H1 (cell line): ENCODE results near the gene TNS3. TPM values are rescaled to one million over a fixed set of nuclear protein-coding genes. Genes with fewer than 3 reads are reported as not detected.

Experiments
- CTCF ChIA-PET: fragments of 300-600 bp; sonication (Branson Sonifier 250); formaldehyde crosslinking; loops from one replicate; lab custom pipeline; 2021; ENCODE audit not compliant: partially characterized antibody; lab: Charles Lee
- POLR2A ChIA-PET: fragments of 300-600 bp; sonication (Branson Sonifier 250); formaldehyde crosslinking; loops from one replicate; lab custom pipeline; 2021; ENCODE audit warnings: inconsistent platforms; ENCODE audit not compliant: partially characterized antibody; lab: Charles Lee
- DNase-seq, 2 experiments: peaks; one replicate each; pipeline versions ENCODE4 v3.0.0 to v3.0.0-alpha.2; 2010 to 2022; ENCODE audit warnings: low spot score in 2 of 2, low read depth in 1 of 2, mixed read lengths in 1 of 2
- FAIRE-seq: peaks from 2 replicates; lab custom pipeline; 2011; peaks lifted over from hg19 to GRCh38; lab: Jason Lieb, UNC
- H2AFZ ChIP-seq: 2 replicates; pipeline ENCODE4 v1.8.1; 2012; ENCODE audit warnings: low read length, inconsistent platforms
- H2AK5ac ChIP-seq: 2 replicates; pipeline ENCODE4 v1.6.1; 2013; ENCODE audit warnings: low read depth, low read length
- H2BK120ac ChIP-seq: replicated peaks from 2 replicates; pipeline ENCODE3; 2013; ENCODE audit warnings: low read depth, low read length, inconsistent platforms
- H2BK12ac ChIP-seq: 2 replicates; pipeline ENCODE4 v1.6.1; 2013; ENCODE audit warnings: low read depth, low read length
- H2BK15ac ChIP-seq: 2 replicates; pipeline ENCODE4 v1.6.1; 2013; ENCODE audit warnings: low read length
- H2BK20ac ChIP-seq: 2 replicates; pipeline ENCODE4 v1.6.1; 2013; ENCODE audit warnings: low read length
- H2BK5ac ChIP-seq: 2 replicates; pipeline ENCODE4 v1.6.1; 2013; ENCODE audit warnings: low read depth, low read length
- H3K14ac ChIP-seq: 2 replicates; pipeline ENCODE4 v1.6.1; 2013; ENCODE audit warnings: inconsistent platforms; ENCODE audit not compliant: insufficient read length
- H3K18ac ChIP-seq: 2 replicates; pipeline ENCODE4 v1.6.1; 2013; ENCODE audit warnings: low read length; ENCODE audit errors: extremely low read depth
- H3K23ac ChIP-seq: 2 replicates; pipeline ENCODE4 v1.6.1; 2013; ENCODE audit warnings: inconsistent platforms; ENCODE audit not compliant: insufficient read length
- H3K23me2 ChIP-seq: 2 replicates; pipeline ENCODE4 v1.6.1; 2013; ENCODE audit warnings: low read depth, low read length
- H3K27ac ChIP-seq: 2 replicates; pipeline ENCODE4 v1.6.1; 2011; ENCODE audit warnings: low read depth, low read length, inconsistent platforms
- H3K27me3 ChIP-seq, 4 experiments: replicated peaks in 1 of 4; 1 replicate in 1 of 4; 2 replicates in 3 of 4; pipeline versions ENCODE4 v1.6.1 to v1.8.1; 2011 to 2013; ENCODE audit warnings: low read length in 3 of 4, mild to moderate bottlenecking in 3 of 4, inconsistent platforms in 2 of 4, mixed read lengths in 2 of 4, moderate library complexity in 1 of 4; ENCODE audit not compliant: control insufficient read depth in 3 of 4, insufficient read depth in 3 of 4; ENCODE audit errors: extremely low read depth in 1 of 4
- H3K36me3 ChIP-seq, 4 experiments: 2 replicates each; pipeline versions ENCODE4 v1.6.1 to v1.8.1; 2011 to 2013; ENCODE audit warnings: mild to moderate bottlenecking in 4 of 4, low read length in 3 of 4, moderate library complexity in 2 of 4, control low read depth in 1 of 4, inconsistent platforms in 1 of 4; ENCODE audit not compliant: insufficient read depth in 4 of 4, control insufficient read depth in 2 of 4
- H3K4ac ChIP-seq: replicated peaks from 2 replicates; pipeline ENCODE3; 2013; ENCODE audit warnings: low read length, low read depth, mixed read lengths, inconsistent platforms; ENCODE audit not compliant: insufficient read length
- H3K4me1 ChIP-seq, 4 experiments: replicated peaks in 1 of 4; 1 replicate in 1 of 4; 2 replicates in 3 of 4; pipeline versions ENCODE4 v1.6.1 to v1.8.1; 2011 to 2013; ENCODE audit warnings: low read length in 3 of 4, inconsistent platforms in 2 of 4, mixed read lengths in 1 of 4; ENCODE audit not compliant: insufficient read depth in 4 of 4, control insufficient read depth in 3 of 4
- H3K4me2 ChIP-seq, 2 experiments: 2 replicates each; pipeline versions ENCODE4 v1.6.1 to v1.8.1; 2011 to 2013; ENCODE audit warnings: low read depth in 2 of 2, low read length in 2 of 2, control low read depth in 1 of 2, inconsistent platforms in 1 of 2, mild to moderate bottlenecking in 1 of 2; ENCODE audit not compliant: insufficient read depth in 1 of 2
- H3K4me3 ChIP-seq, 4 experiments: fragments of 200-600, 300-600 bp in 1 of 4; sonication (generic), shearing (Covaris generic), sonication (Bioruptor Twin) in 1 of 4; 2 replicates each; pipeline versions ENCODE4 v1.5.1 to v1.8.1; 2011 to 2016; ENCODE audit warnings: low read length in 4 of 4, low read depth in 3 of 4, control low read depth in 2 of 4, inconsistent platforms in 2 of 4, mild to moderate bottlenecking in 2 of 4, mixed read lengths in 1 of 4, moderate library complexity in 1 of 4; ENCODE audit not compliant: insufficient read depth in 2 of 4; ENCODE audit errors: extremely low read depth in 1 of 4
- H3K56ac ChIP-seq: replicated peaks from 2 replicates; pipeline ENCODE3; 2013; ENCODE audit warnings: low read depth, mild to moderate bottlenecking, mixed read lengths, low read length, inconsistent platforms; ENCODE audit not compliant: insufficient read length
- H3K79me1 ChIP-seq: 2 replicates; pipeline ENCODE4 v1.6.1; 2013; ENCODE audit warnings: low read depth, low read length, control low read depth
- H3K79me2 ChIP-seq, 2 experiments: 2 replicates each; pipeline versions ENCODE4 v1.6.1 to v1.8.1; 2012 to 2013; ENCODE audit warnings: low read length in 2 of 2, mild to moderate bottlenecking in 2 of 2, inconsistent platforms in 1 of 2; ENCODE audit not compliant: insufficient read depth in 2 of 2, control insufficient read depth in 1 of 2
- H3K9ac ChIP-seq, 4 experiments: replicated peaks in 1 of 4; 1 replicate in 1 of 4; 2 replicates in 3 of 4; pipeline versions ENCODE4 v1.6.1 to v1.8.1; 2011 to 2013; ENCODE audit warnings: low read depth in 3 of 4, low read length in 3 of 4, control low read depth in 2 of 4, mild to moderate bottlenecking in 2 of 4, moderate library complexity in 2 of 4, inconsistent platforms in 1 of 4; ENCODE audit errors: extremely low read depth in 1 of 4
- H3K9me3 ChIP-seq, 2 experiments: 2 replicates each; pipeline versions ENCODE4 v1.6.1 to v1.8.1; 2012 to 2013; ENCODE audit warnings: mild to moderate bottlenecking in 2 of 2, moderate library complexity in 2 of 2, control low read depth in 1 of 2, inconsistent platforms in 1 of 2, low read depth in 1 of 2, low read length in 1 of 2, mixed read lengths in 1 of 2; ENCODE audit not compliant: insufficient read depth in 2 of 2
- H4K20me1 ChIP-seq, 2 experiments: replicated peaks in 1 of 2; 2 replicates each; pipeline versions ENCODE3 to v1.8.1; 2011 to 2013; ENCODE audit warnings: inconsistent platforms in 2 of 2, low read length in 2 of 2, mild to moderate bottlenecking in 1 of 2; ENCODE audit not compliant: insufficient read depth in 2 of 2, control insufficient read depth in 1 of 2
- H4K5ac ChIP-seq: 2 replicates; pipeline ENCODE4 v1.6.1; 2013; ENCODE audit warnings: low read length, low read depth, mixed read lengths, inconsistent platforms; ENCODE audit not compliant: insufficient read length
- H4K8ac ChIP-seq: 2 replicates; pipeline ENCODE4 v1.8.0; 2013; ENCODE audit warnings: mild to moderate bottlenecking, moderate library complexity, low read length, inconsistent platforms; ENCODE audit not compliant: insufficient read depth; ENCODE audit errors: extremely low read depth
- H4K91ac ChIP-seq: replicated peaks from 2 replicates; pipeline ENCODE3; 2013; ENCODE audit warnings: low read length, mixed read lengths, inconsistent platforms; ENCODE audit not compliant: insufficient read length
- CEBPB ChIP-seq: IDR thresholded peaks from 2 replicates; pipeline ENCODE4 v1.6.1; 2012; ENCODE audit warnings: low read depth, low read length
- EP300 ChIP-seq, 2 experiments: IDR thresholded peaks; 1 replicate in 1 of 2; 2 replicates in 1 of 2; pipeline ENCODE4 v1.6.1; 2011 to 2012; ENCODE audit warnings: low read depth in 2 of 2, low read length in 2 of 2, mild to moderate bottlenecking in 2 of 2, borderline replicate concordance in 1 of 2, inconsistent platforms in 1 of 2, moderate library complexity in 1 of 2
- GTF2F1 ChIP-seq: IDR thresholded peaks from 2 replicates; pipeline ENCODE4 v1.6.1; 2012; ENCODE audit warnings: low read depth, low read length, improper control_type of control experiment, borderline replicate concordance
- HDAC2 ChIP-seq, 2 experiments: fragments of 300-600 bp in 1 of 2; sonication (generic) in 1 of 2; IDR thresholded peaks; 2 replicates each; pipeline ENCODE4 v1.6.1; 2011 to 2012; ENCODE audit warnings: low read depth in 2 of 2, low read length in 2 of 2, mild to moderate bottlenecking in 2 of 2, moderate library complexity in 2 of 2, borderline replicate concordance in 1 of 2, inconsistent platforms in 1 of 2
- JUN ChIP-seq: IDR thresholded peaks from 2 replicates; pipeline ENCODE4 v1.6.1; 2011; ENCODE audit warnings: low read depth, mild to moderate bottlenecking, improper control_type of control experiment, low read length
- KDM1A ChIP-seq: fragments of 200-600, 300-600 bp; sonication (generic); IDR thresholded peaks from 2 replicates; pipeline ENCODE4 v1.7.1; 2016; ENCODE audit warnings: mild to moderate bottlenecking, low read length, borderline replicate concordance
- KDM4A ChIP-seq: IDR thresholded peaks from one replicate; pipeline ENCODE4 v1.7.1; 2012; ENCODE audit warnings: low read depth, mild to moderate bottlenecking, moderate library complexity, low read length, inconsistent platforms; ENCODE audit not compliant: severe bottlenecking
- NRF1 ChIP-seq: IDR thresholded peaks from 2 replicates; pipeline ENCODE4 v1.6.1; 2011; ENCODE audit warnings: mild to moderate bottlenecking, low read depth, low read length, improper control_type of control experiment
- POLR2A ChIP-seq, 2 experiments: IDR thresholded peaks; 1 replicate in 1 of 2; 2 replicates in 1 of 2; pipeline ENCODE4 v1.6.1; 2011; ENCODE audit warnings: low read depth in 2 of 2, low read length in 2 of 2, mild to moderate bottlenecking in 2 of 2; ENCODE audit errors: control extremely low read depth in 1 of 2
- RXRA ChIP-seq: IDR thresholded peaks from 2 replicates; pipeline ENCODE4 v1.6.1; 2011; ENCODE audit warnings: low read depth, mild to moderate bottlenecking, low read length, moderate library complexity; ENCODE audit not compliant: insufficient read depth
- TEAD4 ChIP-seq: IDR thresholded peaks from 2 replicates; pipeline ENCODE4 v1.6.1; 2012; ENCODE audit warnings: low read depth, low read length, inconsistent platforms, mixed read lengths
- ZNF274 ChIP-seq: IDR thresholded peaks from 2 replicates; pipeline ENCODE4 v1.7.0; 2012; ENCODE audit warnings: low read length, borderline replicate concordance; ENCODE audit errors: extremely low read depth
- WGBS, 2 experiments: shearing (Covaris generic) in 1 of 2; methylation state at CpG; one replicate each; pipeline versions ENCODE4 v1.1.6 to v1.1.7; 2013 to 2015; ENCODE audit warnings: low lambda C conversion rate in 2 of 2, mixed read lengths in 2 of 2, inconsistent platforms in 1 of 2, low coverage in 1 of 2, missing lambda C conversion rate in 1 of 2; ENCODE audit not compliant: insufficient replicate concordance in 2 of 2, insufficient coverage in 1 of 2, insufficient read length in 1 of 2; ENCODE audit errors: extremely low coverage in 1 of 2, missing lambda C conversion rate in 1 of 2; 5-methylcytosine and 5-hydroxymethylcytosine counted together
- polyA plus RNA-seq, 7 experiments: library from polyadenylated mRNA; depleted of rRNA in 3 of 7; stranded (reverse) in 5 of 7; unstranded in 2 of 7; fragments of >200 nt in 5 of 7; fragments of 200-250 nt in 2 of 7; gene quantifications; 1 replicate in 5 of 7; 2 replicates in 1 of 7; 4 replicates in 1 of 7; pipeline versions ENCODE4 v1.2.1 to v1.2.3, GENCODE V29; 2011 to 2013; ENCODE audit warnings: missing spikeins in 2 of 7, mixed read lengths in 2 of 7
- total RNA-seq: library from RNA; stranded (reverse); fragmentation: NEBNext Ultra II Directional; extraction: Animal tissue kit (Norgen Biotek cat#: 25700); gene quantifications from 2 replicates; pipeline ENCODE4 v1.2.1, GENCODE V29; 2021

The TNS3 gene
- total and polyA plus RNA-seq, 2 of the 8 experiments (the other 6 are each of a cell fraction or from before 2014, with no cell fraction given), result 11.9 to 24.2 TPM

DNA sequence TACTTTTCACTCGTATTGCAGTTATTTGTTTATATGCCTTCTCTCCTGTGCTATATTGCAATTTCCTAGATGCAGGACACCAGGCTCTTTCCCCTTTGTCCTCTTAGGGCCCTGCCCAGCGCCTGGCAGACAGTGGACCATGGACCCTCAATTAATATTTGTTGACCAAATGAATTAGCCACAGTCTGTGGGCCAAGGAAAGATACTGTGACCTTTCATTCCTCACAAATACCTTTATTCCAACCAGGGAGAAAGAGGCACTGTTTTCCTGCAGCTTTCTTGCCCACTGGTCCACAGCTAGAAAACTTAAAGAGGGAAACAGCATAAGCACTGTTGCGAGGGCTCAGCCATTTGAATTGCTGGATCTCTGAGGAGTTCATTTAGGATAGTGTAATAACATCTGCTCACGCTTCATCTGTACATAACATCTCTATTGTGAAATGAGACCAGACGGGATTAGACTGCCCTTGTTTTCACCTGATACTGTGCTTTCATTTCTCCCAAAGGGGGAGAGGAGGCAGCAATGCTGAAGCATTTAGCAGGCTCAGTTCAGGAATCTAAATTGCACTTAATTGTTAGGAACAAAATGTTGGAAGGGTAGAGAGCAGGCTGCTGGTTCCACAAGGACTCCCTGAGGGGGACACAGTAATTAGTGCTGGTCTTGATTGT is 46.7 kb downstream of the TNS3 start:
- H3K36me3 ChIP-seq, result no peaks in the 10 kb centered on the region
- ChIA-PET CTCF (interaction anchor here (0.6 to 3.5 kb wide), 18 partner anchors 9 to 1895 kb away, joined by 3 to 20 read pairs (median 4); partner anchors contain the start of gene TNS3), POLR2A (interaction anchor here (2.0 kb wide), 1 partner anchor 47 kb away, joined by 6 read pairs; the partner anchor contains the start of gene TNS3)
- DNase-seq (no peak), FAIRE-seq (no peak)
- no peak overlapping the region for H3K4ac ChIP-seq
- H4K20me1 ChIP-seq, result peaks cover 2 to 9% of the 10 kb centered on the region in 2 experiments
- H3K9me3 ChIP-seq, result peaks cover 0 to 7% of the 10 kb centered on the region in 2 experiments; a peak in 1 of 4 replicates
- no peak overlapping the region for H2BK12ac ChIP-seq
- no peak overlapping the region for H4K8ac ChIP-seq
- WGBS, 2 experiments, result 79% methylated on average over 5 of the region's 5 CpGs; no CpG with 5 or more reads in 1 of the 2 experiments
- H3K4me1 ChIP-seq, result peaks cover 13 to 28% (median 19%) of the 10 kb centered on the region in 4 experiments
- no peak overlapping the region for H3K27ac ChIP-seq
- peaks cover 11% of the 10 kb centered on the region for H3K23me2 ChIP-seq
- H3K14ac ChIP-seq, result no peak overlapping the region
- H3K79me2 ChIP-seq, result peaks cover 0 to 23% of the 10 kb centered on the region in 2 experiments; a peak in 2 of 4 replicates
- no peak overlapping the region for H4K5ac ChIP-seq
- peaks cover 0 to 14% (median 12%) of the 10 kb centered on the region in 4 experiments; a peak in 5 of 7 replicates for H3K27me3 ChIP-seq
- no peak overlapping the region for H4K91ac ChIP-seq
- peaks cover 4% of the 10 kb centered on the region; the same call in 1 of the 2 replicates for H3K79me1 ChIP-seq
- no peak overlapping the region for H3K56ac ChIP-seq
- H2BK5ac ChIP-seq, result no peak overlapping the region
- H2BK15ac ChIP-seq, result no peak overlapping the region
- H3K18ac ChIP-seq, result no peak overlapping the region
- peak overlapping the region in 1 of 4 experiments; percentile 66; a peak in 1 of 8 replicates for H3K4me3 ChIP-seq
- no peak overlapping the region for H2AK5ac ChIP-seq
- no peak overlapping the region for H2BK20ac ChIP-seq
- no peak overlapping the region for H3K23ac ChIP-seq
- H2AFZ ChIP-seq, result no peak overlapping the region
- H3K4me2 ChIP-seq, result peak overlapping the region in 1 of 2 experiments; percentile 94; a peak in 2 of 4 replicates
- H3K9ac ChIP-seq, result no peak overlapping the region
- no peak overlapping the region for H2BK120ac ChIP-seq
- no peak for TF ChIP-seq KDM1A
- TF ChIP-seq JUN, result no peak
- no peak for TF ChIP-seq GTF2F1
- TF ChIP-seq TEAD4, result no peak
- TF ChIP-seq POLR2A (IDR thresholded peaks at IDR 0.05; ENCODE audit: control extremely low read depth in 1 of 2, low read depth in 2 of 2, low read length in 2 of 2), result no peak
- no peak for TF ChIP-seq KDM4A
- TF ChIP-seq RXRA, result no peak
- TF ChIP-seq CEBPB, result no peak
- TF ChIP-seq EP300 (IDR thresholded peaks at IDR 0.05; ENCODE audit: borderline replicate concordance in 1 of 2, low read depth in 2 of 2, low read length in 2 of 2), result no peak
- no peak for TF ChIP-seq HDAC2 (IDR thresholded peaks at IDR 0.05; ENCODE audit: borderline replicate concordance in 1 of 2, low read depth in 2 of 2, low read length in 2 of 2)
- TF ChIP-seq ZNF274, result no peak
- no peak for TF ChIP-seq NRF1
